Activated CD8-positive, alpha-beta memory T cell treated with anti-CD3 and anti-CD28 coated beads, Interleukin-2, amount 50 U/mL, for 24 hours (primary cell): ENCODE results near the gene TSHZ1.
"Not testable (repeated sequence)": the region's sequence is repeated elsewhere in the genome, so short reads cannot be mapped to it uniquely, and the experiment has no call there.

ENCODE experiments used
- DNase-seq: peaks from one replicate; pipeline ENCODE4 v3.0.0-alpha.2; 2020; ENCODE audit errors: extremely low read depth

The TSHZ1 gene

DNA sequence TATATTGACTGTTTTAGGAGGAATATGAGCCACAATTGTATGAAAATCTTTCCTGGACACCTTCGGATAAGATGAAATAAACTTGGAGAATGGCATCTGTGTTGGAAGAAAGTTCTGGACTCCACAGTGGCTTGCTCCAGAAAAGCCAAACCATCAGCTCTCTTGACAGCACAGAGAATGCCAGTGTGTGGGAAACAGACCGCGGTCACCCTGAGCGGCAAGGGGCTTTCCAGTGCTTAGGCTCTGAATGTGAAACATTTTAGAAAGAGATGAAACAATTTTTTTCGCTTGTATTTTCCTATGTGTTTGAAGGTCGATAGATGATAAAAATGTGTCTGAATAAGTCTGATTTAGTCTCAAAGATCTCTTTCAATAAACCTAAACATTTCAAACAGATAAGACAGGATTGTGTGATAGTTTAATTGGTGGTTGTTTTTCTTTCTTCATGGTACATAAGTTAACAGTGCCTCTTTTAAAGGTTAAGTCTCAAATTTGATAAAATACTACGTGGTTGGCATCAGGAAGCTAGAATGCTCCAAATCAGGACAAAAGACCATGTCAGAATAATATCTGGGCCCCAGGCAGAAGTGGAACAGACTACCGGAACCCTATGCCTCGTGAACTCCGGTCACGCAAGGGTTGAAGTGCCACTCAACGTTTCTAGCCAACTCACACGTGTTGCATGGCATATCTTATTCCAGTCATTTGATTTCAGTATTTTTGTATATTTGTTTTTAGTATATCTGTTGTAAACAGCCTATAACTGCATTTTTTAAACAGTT, 30.6 kb upstream of the TSHZ1 start:
- no peak for DNase-seq

DNA sequence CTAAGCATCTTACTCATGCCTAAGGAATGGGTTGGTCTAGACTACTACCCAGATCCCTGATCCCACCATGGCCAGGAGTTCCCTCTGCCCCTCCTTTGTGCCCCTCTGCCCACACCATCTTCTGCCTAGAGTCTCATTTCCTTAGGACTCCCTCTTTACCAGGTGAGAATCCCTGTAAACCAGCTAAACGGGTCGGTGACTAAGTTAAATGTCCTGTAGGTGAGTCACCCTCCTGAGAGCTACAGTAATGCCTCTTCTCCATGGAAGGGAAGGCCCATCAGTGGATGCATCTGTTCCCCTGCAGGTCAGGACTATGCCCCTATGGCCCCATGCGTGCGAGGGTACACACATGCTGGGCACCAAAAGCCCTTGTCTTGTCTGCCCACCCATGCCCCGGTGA, 27.1 kb upstream of the TSHZ1 start:
- DNase-seq = no peak

DNA sequence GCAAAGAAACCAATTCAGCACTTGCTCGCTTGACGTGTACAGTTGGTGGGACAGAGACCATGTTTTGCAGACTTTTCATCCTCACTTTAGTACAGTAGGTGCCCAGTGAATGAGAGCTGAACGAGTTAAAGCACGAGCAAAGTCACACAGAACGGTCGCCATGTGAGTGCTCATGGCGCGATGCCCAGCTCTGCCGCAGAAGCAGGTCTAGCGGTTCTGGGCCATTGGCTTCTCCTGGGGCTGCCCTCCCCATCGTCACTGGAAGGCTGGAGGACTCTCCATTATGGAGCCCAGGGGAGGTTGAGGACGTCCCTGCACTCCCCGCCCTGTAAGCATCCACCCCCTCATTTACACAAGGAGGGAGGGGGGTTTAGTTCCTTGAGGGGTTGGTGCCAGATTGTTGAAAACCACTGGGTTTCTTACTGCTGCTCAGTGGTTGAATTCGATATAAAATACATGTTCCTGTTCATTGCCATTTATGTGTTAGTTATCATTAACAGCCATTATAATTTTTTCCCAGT, 26.6 kb upstream of the TSHZ1 start:
- no peak for DNase-seq

DNA sequence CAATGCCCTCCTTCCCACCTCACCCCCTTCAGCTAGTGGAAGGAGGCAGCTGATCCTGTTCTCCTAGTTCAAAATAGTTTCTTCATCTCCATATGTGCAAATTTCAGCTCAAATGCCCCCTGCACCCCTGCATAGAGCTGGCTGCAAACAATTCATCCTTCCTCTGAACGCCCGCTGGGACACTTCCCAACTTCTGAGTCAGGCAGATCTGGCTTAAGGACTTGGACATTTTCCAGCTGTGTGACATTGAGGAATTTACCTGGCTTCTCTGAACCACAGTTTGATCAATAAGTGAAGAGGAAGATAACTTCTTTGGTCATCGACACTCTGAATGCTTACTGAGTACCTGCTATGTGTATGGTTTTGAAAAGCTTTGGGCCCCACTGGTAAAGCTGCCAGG, 25.1 kb upstream of the TSHZ1 start:
- no peak for DNase-seq

DNA sequence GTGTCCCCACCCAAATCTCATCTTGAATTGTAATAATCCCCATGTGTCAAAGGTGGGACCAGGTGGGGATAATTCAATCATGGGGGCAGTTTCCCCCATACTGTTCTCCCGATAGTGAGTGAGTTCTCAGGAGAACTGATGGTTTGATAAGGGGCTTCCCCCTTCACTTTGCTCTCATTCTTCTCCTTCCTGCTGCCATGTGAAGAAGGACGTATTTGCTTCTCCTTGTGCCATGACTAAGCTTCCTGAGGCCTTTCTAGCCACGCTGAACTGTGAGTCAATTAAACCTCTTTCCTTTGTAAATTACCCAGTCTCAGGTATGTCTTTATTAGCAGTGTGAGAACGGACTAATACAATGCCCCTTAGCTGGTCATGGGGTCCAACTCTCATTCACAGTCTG, 22.9 kb upstream of the TSHZ1 start:
- not testable (repeated sequence) for DNase-seq

DNA sequence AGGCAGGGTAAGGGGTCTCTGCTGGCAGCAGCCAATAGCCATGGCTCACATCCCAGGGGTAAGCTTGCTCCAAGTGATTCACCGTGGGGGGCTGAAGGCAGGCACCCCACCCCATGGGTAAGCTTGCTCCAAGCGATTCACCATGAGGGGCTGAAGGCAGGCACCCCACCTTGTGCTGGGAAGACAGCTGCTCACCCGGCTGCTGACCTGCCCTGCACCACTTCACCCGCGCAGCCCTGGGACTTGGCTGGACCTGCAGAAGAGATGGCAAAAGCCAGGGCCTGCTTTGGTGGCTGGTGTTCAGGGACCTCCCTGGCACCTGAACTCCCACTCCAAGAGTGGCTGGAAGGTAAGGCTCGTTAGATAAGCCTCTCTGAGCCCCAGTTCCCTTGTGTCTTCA, 20.9 kb upstream of the TSHZ1 start:
- DNase-seq = no peak

DNA sequence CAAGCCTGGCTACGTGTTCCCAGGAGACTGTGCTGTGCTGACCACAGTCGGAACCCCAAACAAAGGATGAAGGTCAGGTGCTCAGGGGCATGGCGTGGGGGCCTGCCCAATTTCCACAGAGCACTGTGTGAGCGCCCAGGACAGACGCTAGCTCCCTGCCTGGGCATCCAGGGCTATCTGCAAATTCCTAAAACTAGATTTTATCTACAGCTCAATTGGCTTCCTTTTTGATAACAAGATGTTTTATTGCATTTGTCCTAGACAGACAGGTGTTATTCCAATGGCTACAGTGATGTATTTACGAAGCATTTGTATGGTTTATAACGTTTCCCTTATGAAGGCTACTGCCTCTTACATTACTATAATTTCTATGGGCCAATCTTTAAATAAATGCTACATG, 17.7 kb upstream of the TSHZ1 start:
- DNase-seq = no peak

DNA sequence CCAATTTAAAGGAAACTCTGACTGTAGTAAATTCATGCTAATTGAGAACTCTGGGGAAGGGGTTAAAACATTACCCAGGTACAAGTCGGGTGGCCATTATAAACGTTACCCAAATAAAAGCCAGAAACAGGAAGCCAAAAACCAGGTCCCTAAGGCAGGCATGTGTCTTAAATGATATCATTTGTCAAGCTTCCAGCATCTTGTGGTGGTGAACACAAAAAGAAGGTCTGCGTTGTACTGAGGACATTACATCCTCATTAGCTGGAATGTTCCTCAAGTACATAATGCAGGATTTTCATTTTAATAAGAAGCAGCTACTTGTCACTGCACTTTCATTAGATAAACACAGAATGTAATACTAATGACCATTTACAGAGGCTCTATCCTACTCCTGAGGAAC, 12.6 kb upstream of the TSHZ1 start:
- DNase-seq = no peak

DNA sequence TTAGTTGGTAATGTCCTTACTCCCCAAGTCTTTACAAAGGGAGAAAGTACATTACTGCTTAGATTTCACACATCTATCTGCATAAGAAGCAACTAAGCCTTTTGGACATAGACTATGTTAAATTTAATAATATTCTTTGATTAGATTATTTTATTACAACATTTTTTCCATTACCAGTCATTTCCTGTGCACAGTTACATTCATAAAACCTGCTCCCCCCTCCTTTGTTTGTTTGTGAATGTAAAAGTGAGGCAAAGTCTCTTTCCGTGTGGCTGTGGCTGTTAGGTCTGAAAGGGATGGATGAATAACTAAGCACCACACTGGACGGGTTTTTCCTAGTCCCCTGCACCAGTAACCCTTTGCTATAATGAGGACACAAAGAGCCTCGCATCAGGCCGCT, 11.3 kb upstream of the TSHZ1 start:
- DNase-seq = no peak

DNA sequence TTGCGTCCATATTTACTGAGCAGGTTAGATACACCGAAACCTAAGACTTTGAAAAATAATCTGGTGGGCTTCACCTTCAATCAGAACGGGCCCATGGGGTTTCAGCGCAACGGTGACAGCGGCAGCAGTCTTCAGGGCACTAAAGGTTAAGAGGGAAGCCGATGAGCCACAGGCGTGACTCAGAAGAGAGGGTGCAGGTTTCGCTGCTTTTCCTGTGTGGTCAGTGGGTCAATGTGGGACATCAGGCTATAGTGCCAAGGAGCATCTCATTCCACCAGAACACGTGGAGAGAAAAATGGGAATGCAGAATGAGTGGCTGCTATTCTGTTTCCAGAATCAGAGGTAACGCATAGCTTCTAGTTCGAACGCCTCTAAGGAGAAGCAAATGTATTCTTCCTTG, 10.5 kb upstream of the TSHZ1 start:
- DNase-seq = no peak

DNA sequence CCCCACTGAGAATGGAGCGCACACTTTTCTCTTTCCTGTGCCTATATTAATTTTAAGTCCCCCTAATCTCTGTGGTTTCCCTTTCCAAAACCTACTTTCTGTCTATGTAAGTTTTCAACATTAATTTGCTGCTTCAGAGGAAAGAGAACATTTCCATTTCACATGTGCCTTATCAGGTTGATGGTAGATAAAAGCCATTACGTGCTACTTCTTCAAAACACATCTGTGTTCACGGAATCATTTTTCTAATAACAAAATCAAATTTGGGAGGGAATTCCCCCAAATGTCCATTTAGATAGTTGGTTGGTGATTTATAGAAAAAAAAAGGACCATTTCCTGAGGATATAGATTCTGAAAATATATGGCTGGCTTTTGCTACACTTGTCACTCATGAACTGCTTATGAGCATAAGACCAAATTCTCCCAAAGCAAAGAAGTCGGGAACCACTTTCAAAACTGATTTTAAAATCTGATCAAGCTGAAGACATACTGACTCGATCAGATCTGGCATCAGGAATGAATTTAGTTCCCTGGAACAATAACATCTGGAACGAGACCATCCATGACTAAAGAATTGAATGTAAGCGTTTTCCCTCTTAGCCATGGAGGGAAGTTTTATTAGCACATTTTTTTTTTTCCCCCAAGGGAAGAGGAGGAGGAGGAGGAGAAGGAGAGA, 9.9 kb upstream of the TSHZ1 start:
- DNase-seq = no peak

DNA sequence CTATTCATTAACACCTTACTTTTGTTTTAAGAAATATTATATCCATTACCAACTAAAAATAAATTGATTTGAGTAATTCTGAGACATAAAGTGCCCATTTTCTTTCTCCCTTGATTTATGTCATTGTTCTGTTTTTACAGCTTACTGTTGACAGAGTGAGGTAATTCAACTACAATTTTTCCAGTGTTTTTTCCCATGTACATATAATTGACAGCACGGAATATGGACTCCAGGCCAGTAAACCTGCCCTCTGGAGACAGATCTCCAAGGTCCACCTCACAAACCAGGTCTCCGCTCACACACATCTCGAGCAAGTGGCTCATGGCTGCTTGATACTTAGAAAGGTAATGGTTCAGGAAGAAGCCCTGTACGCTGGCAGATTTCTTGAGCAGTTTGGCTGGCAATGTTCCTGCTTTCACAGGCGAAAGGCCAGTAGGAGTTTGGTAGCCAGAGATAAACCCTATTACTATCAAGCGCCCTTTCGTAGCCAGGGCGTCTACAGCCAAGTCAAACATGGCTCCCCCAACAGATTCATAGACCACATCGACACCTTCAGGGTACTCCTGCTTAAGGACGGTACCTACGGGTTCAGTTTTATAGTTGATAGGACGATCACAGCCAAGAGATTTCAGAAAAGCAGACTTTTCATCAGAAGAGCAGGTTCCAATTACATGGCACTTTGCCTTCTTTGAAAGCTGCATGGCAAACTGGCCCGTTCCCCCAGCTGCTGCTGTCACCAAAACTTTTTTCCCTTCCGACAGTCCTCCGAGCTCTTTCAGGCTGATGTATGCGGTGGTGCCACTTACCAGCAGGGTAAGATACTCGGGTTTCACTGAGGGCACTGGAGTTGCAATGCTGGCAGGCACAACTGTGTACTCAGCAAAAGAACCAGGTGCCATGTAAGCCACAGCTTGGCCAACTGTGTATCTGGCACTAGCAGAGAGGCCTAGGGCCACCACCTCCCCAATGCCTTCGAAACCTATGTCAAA, 9.0 kb upstream of the TSHZ1 start:
- DNase-seq = no peak

DNA sequence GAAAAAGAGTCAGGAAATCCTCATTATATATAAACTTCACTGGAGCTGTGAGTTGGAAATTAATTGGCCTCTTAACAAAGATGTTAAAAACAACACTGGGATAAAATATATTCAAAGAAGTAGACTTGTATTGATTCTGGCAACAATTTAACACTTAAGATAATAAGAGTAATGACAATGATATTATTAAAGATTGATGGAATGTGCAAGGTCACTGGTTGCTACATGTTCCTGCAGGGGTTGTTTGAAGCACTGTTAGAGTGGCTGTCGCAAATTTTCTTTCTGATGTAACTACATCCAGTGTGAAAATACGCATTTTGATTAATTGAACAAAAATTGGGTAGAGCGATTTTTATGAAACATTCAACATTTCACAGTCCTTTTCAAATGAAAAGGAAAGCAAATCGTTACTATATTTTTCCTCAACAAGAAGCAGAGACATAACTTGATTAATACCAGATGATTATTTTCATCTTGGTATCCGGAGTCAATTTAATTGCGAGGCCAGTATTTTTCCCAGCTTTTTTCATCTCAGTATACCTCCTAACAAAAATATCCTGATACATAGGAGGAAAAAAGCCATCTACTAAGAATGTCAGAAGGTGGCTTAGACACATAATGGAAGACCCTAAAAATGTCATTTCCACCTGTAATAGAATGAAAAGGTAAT, 7.8 kb upstream of the TSHZ1 start:
- DNase-seq = no peak

DNA sequence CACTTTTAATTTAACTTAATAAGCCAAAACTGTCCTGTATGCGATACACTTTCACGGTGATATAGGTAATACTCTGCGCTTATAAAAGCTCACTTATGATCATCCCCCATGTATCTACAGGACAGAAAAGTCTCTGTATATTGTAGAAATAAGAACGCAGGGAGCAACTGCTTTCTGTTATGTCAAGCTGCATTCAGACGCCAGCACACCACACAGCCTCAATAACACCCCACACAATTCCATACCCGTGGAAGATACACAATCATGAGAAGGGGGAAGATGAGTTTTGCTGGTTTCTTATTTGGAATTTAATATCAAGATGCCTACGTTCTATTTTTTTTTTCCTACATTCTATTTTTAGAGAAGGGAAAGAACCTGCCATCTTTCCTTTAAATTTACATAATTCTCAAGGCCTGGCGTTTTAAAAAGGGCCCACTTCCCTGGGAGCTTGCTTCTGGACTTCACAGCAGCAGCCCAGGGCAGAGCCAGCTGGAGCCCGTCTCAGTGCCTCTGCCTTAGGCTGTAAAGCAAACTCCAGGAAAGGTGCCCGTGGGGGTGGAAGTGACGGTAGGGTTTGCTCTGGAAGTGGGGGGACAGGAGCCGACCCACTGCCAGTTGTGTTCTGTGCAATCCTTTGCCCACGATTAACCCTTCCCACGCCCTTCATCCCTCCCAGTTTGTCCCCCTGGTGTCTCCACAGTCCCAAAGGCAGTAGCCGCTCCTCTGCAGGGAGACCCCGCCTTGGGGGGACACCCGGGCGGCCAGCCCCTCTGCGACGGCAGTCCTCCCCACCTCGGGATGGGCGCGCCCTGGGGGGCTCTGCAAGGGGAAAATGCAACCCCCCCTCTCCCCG, 7.0 kb upstream of the TSHZ1 start:
- DNase-seq = no peak

DNA sequence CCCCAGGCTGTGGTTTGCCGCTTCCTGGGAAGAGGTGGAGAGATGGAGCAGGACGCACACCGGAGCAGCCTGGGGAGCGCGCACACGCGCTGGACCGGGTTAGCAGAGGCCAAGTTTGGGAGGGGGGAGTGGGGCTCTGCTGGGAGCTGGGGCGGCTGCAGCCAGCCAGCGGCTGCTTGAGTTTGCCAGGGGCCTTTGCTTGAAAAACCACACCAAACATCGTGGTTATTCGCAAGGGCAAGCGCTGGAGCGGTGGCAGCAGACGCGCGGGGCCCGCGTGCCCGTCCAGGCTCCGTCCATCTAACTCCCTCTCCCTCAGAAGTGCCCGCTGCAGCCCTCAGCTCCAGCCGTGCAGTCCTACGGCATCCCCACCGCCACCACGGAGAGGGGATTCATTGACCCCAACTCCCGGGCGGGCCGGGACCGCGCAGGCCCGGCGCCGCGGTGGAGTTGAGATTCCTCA, 6.3 kb upstream of the TSHZ1 start:
- no peak for DNase-seq

DNA sequence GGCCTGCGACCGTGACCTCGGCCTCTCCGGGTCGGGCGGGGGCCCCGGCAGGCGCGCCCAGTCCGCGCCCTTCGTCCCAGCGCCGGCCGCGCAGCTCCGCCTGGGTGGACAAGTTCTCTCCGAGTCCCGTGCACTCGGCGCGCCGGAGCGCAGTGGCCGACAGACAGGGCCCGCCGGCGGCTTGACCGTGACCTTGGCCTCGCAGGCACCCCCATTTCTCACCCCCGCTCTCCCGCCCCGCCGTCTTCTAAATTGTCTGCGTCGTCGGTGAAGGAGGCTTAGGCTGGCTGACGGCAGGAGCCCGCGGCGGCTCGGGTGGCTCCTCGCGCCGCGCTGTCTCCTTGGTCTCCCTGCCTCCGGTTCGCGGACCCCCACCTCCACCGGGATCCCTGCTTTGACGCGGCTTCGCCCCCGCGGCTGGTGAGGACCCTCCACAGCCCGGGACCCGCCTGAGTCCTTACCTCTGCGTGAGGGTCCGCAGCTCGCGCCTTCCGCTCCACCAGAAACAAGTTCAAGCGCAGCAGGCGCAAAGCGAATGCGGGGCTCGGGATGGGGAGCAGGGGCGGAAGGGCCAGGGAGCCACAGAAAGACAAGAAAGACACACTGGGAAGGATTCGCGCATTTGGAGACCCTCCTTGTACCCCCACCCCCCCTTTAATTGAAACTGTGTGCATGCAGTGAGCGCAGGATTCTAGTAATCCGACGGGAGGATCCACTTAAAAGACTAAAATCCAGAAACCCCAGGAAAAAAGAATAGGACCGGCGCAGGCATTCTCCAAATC, 5.7 kb upstream of the TSHZ1 start:
- no peak for DNase-seq

DNA sequence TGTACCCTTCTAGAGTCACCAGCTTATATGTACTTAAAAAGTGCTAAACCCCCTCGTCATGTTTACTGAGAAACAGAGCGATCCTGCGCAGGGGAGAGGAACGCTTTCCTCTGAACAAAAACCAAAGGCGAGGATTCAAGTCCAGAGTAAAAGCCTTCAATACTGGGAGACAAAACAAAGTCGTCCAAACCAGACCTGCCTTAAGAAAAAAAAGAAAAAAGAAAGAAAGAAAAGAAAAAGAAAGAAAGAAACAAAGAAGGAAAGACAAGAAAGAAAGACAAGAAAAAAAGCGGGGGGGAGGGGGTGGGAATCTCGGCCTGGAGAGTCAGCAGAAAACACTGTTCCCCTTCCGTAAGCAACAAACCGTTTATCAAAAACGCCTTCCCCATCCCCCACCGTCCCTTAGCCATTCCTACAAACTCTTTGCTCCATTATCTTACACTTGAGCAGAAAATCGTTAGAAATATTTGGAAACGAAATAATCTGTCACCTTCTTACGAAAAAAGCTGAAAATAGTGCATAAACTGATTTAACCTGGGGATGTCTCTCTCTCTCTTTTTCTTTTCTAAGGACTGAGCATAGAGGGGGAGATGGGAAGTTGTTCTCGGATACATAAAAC, 5.0 kb upstream of the TSHZ1 start:
- DNase-seq = no peak

DNA sequence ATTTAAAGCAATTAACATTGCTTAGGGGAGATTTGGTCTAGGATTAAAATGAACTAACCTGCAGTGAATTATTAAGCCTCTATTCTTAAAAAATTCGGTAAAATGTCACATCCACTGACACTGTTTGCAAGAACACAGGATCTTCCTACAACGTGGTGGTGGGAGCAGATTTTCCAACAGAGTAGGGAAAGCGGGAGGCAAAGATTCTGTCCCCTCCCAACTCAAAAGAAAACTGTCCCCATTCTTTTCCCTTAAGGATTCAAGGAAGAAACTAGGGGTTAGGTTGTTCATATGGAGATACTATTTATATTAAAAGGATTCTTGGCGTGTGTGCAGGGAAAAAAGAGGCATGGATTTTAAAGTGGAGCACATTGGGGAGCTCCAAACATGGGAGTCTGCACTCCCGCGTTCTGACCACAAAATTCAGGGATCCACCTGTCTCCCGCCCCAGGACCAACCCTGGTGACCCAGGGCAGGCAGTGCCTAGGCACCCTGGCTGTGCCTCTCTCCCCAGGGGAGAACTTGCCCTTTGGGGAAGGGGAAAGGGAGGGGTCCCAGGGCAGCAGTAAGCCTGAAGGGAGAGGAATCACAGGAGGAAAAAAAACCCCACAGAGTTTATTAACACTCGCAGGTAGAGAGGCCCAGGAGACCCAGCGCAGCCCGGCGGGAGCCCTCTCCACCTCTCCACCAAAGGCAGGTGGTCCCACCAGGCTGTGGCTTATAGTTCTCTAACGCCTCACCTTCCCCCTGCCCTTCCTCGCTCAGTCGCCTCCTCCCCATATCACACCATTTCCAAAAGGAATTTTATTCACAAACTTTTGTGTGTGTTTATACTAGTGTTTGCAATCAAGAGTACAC, 3.9 kb upstream of the TSHZ1 start:
- DNase-seq = no peak
